Adrenal gland (tissue), 12 donors: Measurements from ENCODE around the gene TMEM158. TPM values are rescaled to one million over a fixed set of nuclear protein-coding genes. Genes with fewer than 3 reads are reported as not detected.

Experiments used
- DNase-seq, 7 donors: peaks; one replicate each; pipeline ENCODE4 v3.0.0-alpha.2; 2019 to 2020
- H3K27ac ChIP-seq, 5 donors: fragments of 200-600 bp; sonication (generic) in 4 of 5; 1 replicate in 3 of 5; 2 replicates in 2 of 5; pipeline versions ENCODE4 v1.5.1 to v1.8.0; 2016 to 2020; ENCODE audit warnings: mild to moderate bottlenecking in 1 of 5
- H3K27me3 ChIP-seq: fragments of 200-600 bp; 2 replicates; pipeline ENCODE4 v1.8.0; 2021
- H3K36me3 ChIP-seq, 2 donors: fragments of 200-600 bp; replicated peaks in 1 of 2; 1 replicate in 1 of 2; 2 replicates in 1 of 2; pipeline versions ENCODE4 v1.5.1 to v1.8.0; 2018 to 2022
- H3K4me1 ChIP-seq, 2 donors: fragments of 200-600 bp; replicated peaks in 1 of 2; 1 replicate in 1 of 2; 2 replicates in 1 of 2; pipeline versions ENCODE4 v1.5.1 to v1.8.0; 2018 to 2021
- H3K4me3 ChIP-seq, 4 donors: fragments of 200-600 bp; sonication (generic) in 3 of 4; one replicate each; pipeline ENCODE4 v1.5.1; 2016 to 2018
- H3K9me3 ChIP-seq, 3 donors: fragments of 200-600 bp; sonication (generic) in 1 of 3; replicated peaks in 1 of 3; 1 replicate in 2 of 3; 2 replicates in 1 of 3; pipeline versions ENCODE4 v1.5.1 to v1.8.0; 2016 to 2021
- CTCF ChIP-seq, 6 experiments: fragments of 450-650 bp in 4 of 6; fragments of 200-600 bp in 2 of 6; sonication (generic) in 1 of 6; IDR thresholded peaks; 1 replicate in 5 of 6; 2 replicates in 1 of 6; pipeline versions ENCODE4 v1.5.1 to v1.8.0; 2016 to 2021; ENCODE audit warnings: antibody characterized with exemption in 6 of 6, mild to moderate bottlenecking in 2 of 6, moderate library complexity in 1 of 6
- POLR2A ChIP-seq, 2 donors: fragments of 450-650 bp; IDR thresholded peaks; one replicate each; pipeline ENCODE4 v1.6.1; 2017; ENCODE audit warnings: antibody characterized with exemption in 2 of 2, mild to moderate bottlenecking in 2 of 2, moderate library complexity in 1 of 2
- WGBS, 4 donors: extraction: QIAGEN DNeasy Blood & Tissue Kit in 2 of 4; methylation state at CpG; one replicate each; pipeline versions ENCODE4 v1.1.5 to v1.1.7; 2013 to 2017; 5-methylcytosine and 5-hydroxymethylcytosine counted together
- intact Hi-C, 2 donors: fragments of 100-400 bp; cut with DNase I; formaldehyde crosslinking; loops; one replicate each; pipeline versions ENCODE4 v1.14.1 to v1.15.0; 2022 to 2023
- polyA plus RNA-seq, 3 donors: library from polyadenylated mRNA; stranded (reverse); fragments of 200-250 nt in 2 of 3; fragments of 350-450 nt in 1 of 3; fragmentation: Illumina TruSeq in 1 of 3; extraction: RNeasy Lipid Tissue Mini Kit (QIAGEN cat#74804) in 1 of 3; gene quantifications; one replicate each; pipeline ENCODE4 v1.2.3, GENCODE V29; 2013 to 2014
- total RNA-seq, 9 donors: library from RNA; depleted of rRNA in 4 of 9; stranded (reverse); fragments of >200 nt in 4 of 9; fragments of 120-200 nt in 1 of 9; fragmentation: NEBNext Ultra II Directional in 1 of 9; extraction: Animal tissue kit (Norgen Biotek cat#: 25700) in 1 of 9; gene quantifications; one replicate each; pipeline versions ENCODE4 v1.1.0 to v1.2.4, GENCODE V29; 2013 to 2023
- donor health status: healthy with polysubstance abuse.
- donor health status: Bipolar disorder and iron deficiency.
- donor health status: DM: yes; HTN: yes; CAD: no.
- donor health status: DM: no; HTN: no; CAD: no.
- donor health status: DM: no; HTN: no; CAD: no.
- donor health status: DM: yes; HTN: yes; CAD: no.

The TMEM158 gene
- total and polyA plus RNA-seq, 12 donors = 2.1 to 31.4 (median 14.0) TPM

- Histone ChIP-seq H3K27ac (no peak overlapping the region), H3K27me3 (no peaks in the 10 kb centered on the region), H3K36me3 (no peaks in the 10 kb centered on the region), H3K9me3 (no peaks in the 10 kb centered on the region), H3K4me3 (no peak overlapping the region), H3K4me1 (no peaks in the 10 kb centered on the region)
- intact Hi-C loops = no loop called here
- no peak for DNase-seq
- TF ChIP-seq POLR2A (IDR thresholded peaks at IDR 0.05) (no peak), CTCF (IDR thresholded peaks at IDR 0.05) (no peak)
- WGBS, 4 donors = 65 to 83% (median 74%) methylated on average over 3 of the region's 3 CpGs
Observed at GRCh38 chr3:45241206-45241605, 15.1 kb upstream of the TMEM158 start.

GRCh38 chr3:45240292-45240691 lies 14.2 kb upstream of the TMEM158 start:
- 65 to 88% (median 69%) methylated on average over 3 to 4 of the region's 4 CpGs for WGBS, 4 donors
- no peak for DNase-seq
- TF ChIP-seq CTCF (IDR thresholded peaks at IDR 0.05) (no peak), POLR2A (IDR thresholded peaks at IDR 0.05) (no peak)
- Histone ChIP-seq H3K27me3 (no peaks in the 10 kb centered on the region), H3K36me3 (no peaks in the 10 kb centered on the region), H3K27ac (no peak overlapping the region), H3K4me3 (no peak overlapping the region), H3K4me1 (no peaks in the 10 kb centered on the region), H3K9me3 (no peaks in the 10 kb centered on the region)
- intact Hi-C loops = no loop called here

GRCh38 chr3:45239254-45239653 lies 13.2 kb upstream of the TMEM158 start:
- WGBS, 4 donors = 83 to 87% (median 86%) methylated on average over 4 of the region's 4 CpGs

GRCh38 chr3:45236964-45237363 lies 10.9 kb upstream of the TMEM158 start:
- WGBS, 4 donors = 84 to 91% (median 87%) methylated on average over 1 to 2 of the region's 2 CpGs
- no peak for TF ChIP-seq POLR2A (IDR thresholded peaks at IDR 0.05)
- no peak for TF ChIP-seq CTCF (IDR thresholded peaks at IDR 0.05)
- no peak for DNase-seq

More at GRCh38 chr3:45239254-45239653, 13.2 kb upstream of the TMEM158 start:
- Histone ChIP-seq H3K27me3 (no peaks in the 10 kb centered on the region), H3K36me3 (no peaks in the 10 kb centered on the region), H3K27ac (no peak overlapping the region), H3K9me3 (no peaks in the 10 kb centered on the region), H3K4me3 (no peak overlapping the region), H3K4me1 (no peaks in the 10 kb centered on the region)
- TF ChIP-seq POLR2A (IDR thresholded peaks at IDR 0.05) = no peak
- no peak for DNase-seq
- intact Hi-C loops = no loop called here

GRCh38 chr3:45235409-45235808 lies 9.3 kb upstream of the TMEM158 start:
- Histone ChIP-seq H3K4me1 (no peaks in the 10 kb centered on the region), H3K9me3 (no peaks in the 10 kb centered on the region), H3K4me3 (no peak overlapping the region), H3K27ac (no peak overlapping the region), H3K27me3 (no peaks in the 10 kb centered on the region), H3K36me3 (no peaks in the 10 kb centered on the region)
- WGBS, 4 donors = 90 to 97% (median 95%) methylated on average over 2 of the region's 2 CpGs
- TF ChIP-seq CTCF (IDR thresholded peaks at IDR 0.05) = no peak
- TF ChIP-seq POLR2A (IDR thresholded peaks at IDR 0.05) = no peak
- no peak for DNase-seq
- intact Hi-C loops = no loop called here

More at GRCh38 chr3:45236964-45237363, 10.9 kb upstream of the TMEM158 start:
- Histone ChIP-seq H3K4me1 (no peaks in the 10 kb centered on the region), H3K27me3 (no peaks in the 10 kb centered on the region), H3K36me3 (no peaks in the 10 kb centered on the region), H3K27ac (no peak overlapping the region), H3K9me3 (no peaks in the 10 kb centered on the region), H3K4me3 (no peak overlapping the region)
- intact Hi-C loops = no loop called here
